Right atrium auricular region (tissue), 2 donors: ENCODE measurements around the gene SERPINF2. TPM values are rescaled to one million over a fixed set of nuclear protein-coding genes. Genes with fewer than 3 reads are reported as not detected.

Source experiments
- DNase-seq: peaks from one replicate; pipeline ENCODE4 v3.0.0-alpha.2; 2019; ENCODE audit warnings: low spot score
- H3K27ac ChIP-seq, 2 donors: fragments of 200-600 bp; sonication (generic); 1 replicate in 1 of 2; 2 replicates in 1 of 2; pipeline ENCODE4 v1.5.1; 2016 to 2019
- H3K27me3 ChIP-seq, 2 donors: fragments of 200-600 bp; sonication (generic); one replicate each; pipeline versions ENCODE4 v1.5.1 to v1.6.0; 2017 to 2019
- H3K36me3 ChIP-seq: fragments of 200-600 bp; sonication (generic); one replicate; pipeline ENCODE4 v1.5.1; 2016
- H3K4me1 ChIP-seq, 2 donors: fragments of 200-600 bp; sonication (generic); one replicate each; pipeline versions ENCODE4 v1.5.1 to v1.6.0; 2017 to 2019
- H3K4me3 ChIP-seq, 2 donors: fragments of 200-600 bp; sonication (generic); 1 replicate in 1 of 2; 2 replicates in 1 of 2; pipeline ENCODE4 v1.5.1; 2017 to 2019; ENCODE audit warnings: mild to moderate bottlenecking in 1 of 2, moderate library complexity in 1 of 2
- H3K9me3 ChIP-seq, 2 donors: fragments of 200-600 bp; sonication (generic); one replicate each; pipeline ENCODE4 v1.5.1; 2019
- CTCF ChIP-seq, 2 donors: fragments of 200-600 bp; sonication (generic); IDR thresholded peaks; one replicate each; pipeline ENCODE4 v1.5.1; 2019; ENCODE audit warnings: antibody characterized with exemption in 2 of 2
- total RNA-seq, 2 donors: library from RNA; depleted of rRNA; stranded (reverse); fragments of >200 nt; gene quantifications; one replicate each; pipeline ENCODE4 v1.1.0, GENCODE V29; 2016

Gene SERPINF2
- total RNA-seq, 2 donors from 2014 or later, result 1.0 to 1.5 TPM

- peaks cover 51% of the 10 kb centered on the region for H3K36me3 ChIP-seq
- H3K4me1 ChIP-seq, result peaks cover 0 to 49% of the 10 kb centered on the region in 2 donors
- no peaks in the 10 kb centered on the region for H3K9me3 ChIP-seq
- peak overlapping the region; percentile 78 to 81 for H3K27ac ChIP-seq
- H3K27me3 ChIP-seq, result no peaks in the 10 kb centered on the region
- no peak for DNase-seq
- peak overlapping the region; percentile 61 to 82 for H3K4me3 ChIP-seq
- no peak for TF ChIP-seq CTCF (IDR thresholded peaks at IDR 0.05)
Measured at GRCh38 chr17:1710807-1711553, 31.7 kb upstream of the SERPINF2 start.

GRCh38 chr17:1711804-1712203 lies 30.9 kb upstream of the SERPINF2 start:
- Histone ChIP-seq H3K27me3 (no peaks in the 10 kb centered on the region), H3K9me3 (no peaks in the 10 kb centered on the region), H3K36me3 (peaks cover 51% of the 10 kb centered on the region), H3K4me1 (peaks cover 0 to 49% of the 10 kb centered on the region in 2 donors), H3K27ac (peak overlapping the region in 1 of 2 donors; percentile 5), H3K4me3 (no peak overlapping the region)
- no peak for TF ChIP-seq CTCF (IDR thresholded peaks at IDR 0.05)
- DNase-seq, result no peak

- no peak for TF ChIP-seq CTCF (IDR thresholded peaks at IDR 0.05)
- Histone ChIP-seq H3K36me3 (peaks cover 48% of the 10 kb centered on the region), H3K27ac (no peak overlapping the region), H3K27me3 (no peaks in the 10 kb centered on the region), H3K4me1 (peaks cover 0 to 51% of the 10 kb centered on the region in 2 donors), H3K4me3 (no peak overlapping the region), H3K9me3 (no peaks in the 10 kb centered on the region)
- DNase-seq, result no peak
Measured at GRCh38 chr17:1712271-1712670, 30.4 kb upstream of the SERPINF2 start.

GRCh38 chr17:1713160-1713877 lies 29.4 kb upstream of the SERPINF2 start:
- H3K4me1 ChIP-seq, result peaks cover 0 to 61% of the 10 kb centered on the region in 2 donors
- no peaks in the 10 kb centered on the region for H3K9me3 ChIP-seq
- no peak for DNase-seq
- H3K36me3 ChIP-seq, result peaks cover 42% of the 10 kb centered on the region
- peak overlapping the region; percentile 86 to 100 for H3K4me3 ChIP-seq
- no peak for TF ChIP-seq CTCF (IDR thresholded peaks at IDR 0.05)
- no peaks in the 10 kb centered on the region for H3K27me3 ChIP-seq
- peak overlapping the region; percentile 100 for H3K27ac ChIP-seq

- Histone ChIP-seq H3K36me3 (peaks cover 42% of the 10 kb centered on the region), H3K9me3 (no peaks in the 10 kb centered on the region), H3K27me3 (no peaks in the 10 kb centered on the region), H3K4me3 (peak overlapping the region; percentile 86 to 100), H3K27ac (peak overlapping the region; percentile 100), H3K4me1 (peaks cover 0 to 67% of the 10 kb centered on the region in 2 donors)
- DNase-seq, result no peak
- TF ChIP-seq CTCF (IDR thresholded peaks at IDR 0.05), result no peak
Measured at GRCh38 chr17:1713878-1714426, 28.7 kb upstream of the SERPINF2 start.
